Osteocyte (in vitro differentiated cells): ENCODE measurements around the gene ICA1. TPM values are rescaled to one million over a fixed set of nuclear protein-coding genes. Genes with fewer than 3 reads are reported as not detected.

Experiments
- DNase-seq: peaks from one replicate; pipeline ENCODE4 v3.0.0; 2021; ENCODE audit warnings: mixed read lengths; ENCODE audit not compliant: unreplicated experiment; ENCODE audit errors: extremely low spot score
- H3K27ac Mint-ChIP-seq: one replicate; pipeline ENCODE4 v1.8.0; 2021; ENCODE audit warnings: mild to moderate bottlenecking, mixed read lengths; ENCODE audit not compliant: unreplicated experiment
- H3K27me3 Mint-ChIP-seq: one replicate; pipeline ENCODE4 v1.8.0; 2021; ENCODE audit warnings: mixed read lengths; ENCODE audit not compliant: unreplicated experiment
- H3K36me3 Mint-ChIP-seq: one replicate; pipeline ENCODE4 v1.8.0; 2021; ENCODE audit warnings: mixed read lengths; ENCODE audit not compliant: unreplicated experiment
- H3K4me1 Mint-ChIP-seq: one replicate; pipeline ENCODE4 v1.8.0; 2021; ENCODE audit warnings: mixed read lengths; ENCODE audit not compliant: unreplicated experiment
- H3K4me3 Mint-ChIP-seq: one replicate; pipeline ENCODE4 v1.8.0; 2021; ENCODE audit warnings: mild to moderate bottlenecking, moderate library complexity, mixed read lengths; ENCODE audit not compliant: unreplicated experiment
- H3K9me3 Mint-ChIP-seq: one replicate; pipeline ENCODE4 v1.8.0; 2021; ENCODE audit warnings: mixed read lengths; ENCODE audit not compliant: unreplicated experiment
- CTCF ChIP-seq: fragments of 200-600 bp; sonication (generic); IDR thresholded peaks from 2 replicates; pipeline ENCODE4 v1.5.0; 2021; ENCODE audit warnings: antibody characterized with exemption, mild to moderate bottlenecking, moderate library complexity
- total RNA-seq: library from RNA; stranded (reverse); gene quantifications from 2 replicates; pipeline ENCODE4 v1.2.1, GENCODE V29; 2021

ICA1 gene
- total RNA-seq, 1 donor from 2014 or later: 2.2 TPM

GRCh38 chr7:8282871-8283270 is 20.9 kb upstream of the ICA1 start:
- H3K27me3 Mint-ChIP-seq: peaks cover 15% of the 10 kb centered on the region

GRCh38 chr7:8282162-8282561 is 20.2 kb upstream of the ICA1 start:
- Mint-ChIP-seq H3K27ac (no peak overlapping the region), H3K36me3 (no peaks in the 10 kb centered on the region), H3K9me3 (no peaks in the 10 kb centered on the region), H3K4me1 (no peaks in the 10 kb centered on the region), H3K4me3 (no peak overlapping the region), H3K27me3 (peaks cover 11% of the 10 kb centered on the region)
- no peak for TF ChIP-seq CTCF
- DNase-seq: no peak

More at GRCh38 chr7:8282871-8283270, 20.9 kb upstream of the ICA1 start:
- H3K4me1 Mint-ChIP-seq: no peaks in the 10 kb centered on the region
- H3K27ac Mint-ChIP-seq: no peak overlapping the region
- H3K4me3 Mint-ChIP-seq: no peak overlapping the region
- no peaks in the 10 kb centered on the region for H3K9me3 Mint-ChIP-seq
- no peak for TF ChIP-seq CTCF
- DNase-seq: no peak
- no peaks in the 10 kb centered on the region for H3K36me3 Mint-ChIP-seq

- peaks cover 11% of the 10 kb centered on the region for H3K27me3 Mint-ChIP-seq
- H3K4me3 Mint-ChIP-seq: no peak overlapping the region
- TF ChIP-seq CTCF: no peak
- H3K9me3 Mint-ChIP-seq: no peaks in the 10 kb centered on the region
- DNase-seq: no peak
- H3K4me1 Mint-ChIP-seq: no peaks in the 10 kb centered on the region
- H3K27ac Mint-ChIP-seq: no peak overlapping the region
- H3K36me3 Mint-ChIP-seq: no peaks in the 10 kb centered on the region
Observed at GRCh38 chr7:8278183-8278582, 16.2 kb upstream of the ICA1 start.

- H3K27me3 Mint-ChIP-seq: peaks cover 11% of the 10 kb centered on the region
- TF ChIP-seq CTCF: peak; percentile 7
- no peaks in the 10 kb centered on the region for H3K36me3 Mint-ChIP-seq
- H3K4me3 Mint-ChIP-seq: no peak overlapping the region
- no peaks in the 10 kb centered on the region for H3K9me3 Mint-ChIP-seq
- H3K27ac Mint-ChIP-seq: no peak overlapping the region
- no peaks in the 10 kb centered on the region for H3K4me1 Mint-ChIP-seq
- no peak for DNase-seq
Observed at GRCh38 chr7:8277394-8277982, 15.5 kb upstream of the ICA1 start.

GRCh38 chr7:8274589-8274988 is 12.6 kb upstream of the ICA1 start:
- H3K9me3 Mint-ChIP-seq: no peaks in the 10 kb centered on the region
- H3K27me3 Mint-ChIP-seq: peaks cover 33% of the 10 kb centered on the region
- H3K4me3 Mint-ChIP-seq: no peak overlapping the region
- no peak for TF ChIP-seq CTCF
- H3K27ac Mint-ChIP-seq: no peak overlapping the region
- no peak for DNase-seq
- no peaks in the 10 kb centered on the region for H3K4me1 Mint-ChIP-seq
- H3K36me3 Mint-ChIP-seq: no peaks in the 10 kb centered on the region
